Measurements from ENCODE around the gene DAD1.

DNA sequence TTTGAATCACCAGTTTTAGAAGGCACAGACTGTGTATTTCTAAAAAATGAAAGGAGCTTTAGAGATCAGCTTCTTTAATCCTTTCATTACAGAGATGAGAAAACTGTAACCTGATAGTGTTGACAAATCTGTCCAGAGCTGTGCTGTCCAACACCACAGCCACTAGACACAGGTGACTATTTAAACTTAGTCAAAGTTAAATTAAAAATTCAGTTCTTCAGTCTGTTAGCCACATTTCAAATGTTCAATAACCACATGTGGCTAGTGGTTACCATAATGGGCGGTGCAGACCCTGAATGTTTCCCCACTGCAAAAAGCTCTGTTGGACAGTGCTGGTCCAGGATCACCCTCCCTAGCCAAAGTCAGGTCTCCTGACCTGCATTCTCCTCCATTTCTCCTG lies 21.6 kb downstream of the DAD1 start:
- no peak for TF ChIP-seq POLR2A (IDR thresholded peaks at IDR 0.05; ENCODE audit: low read length)
- no peak for TF ChIP-seq GATA1 (IDR thresholded peaks at IDR 0.05; ENCODE audit: low read depth, low read length)
